ENCODE data around the gene TAS2R1.

DNA sequence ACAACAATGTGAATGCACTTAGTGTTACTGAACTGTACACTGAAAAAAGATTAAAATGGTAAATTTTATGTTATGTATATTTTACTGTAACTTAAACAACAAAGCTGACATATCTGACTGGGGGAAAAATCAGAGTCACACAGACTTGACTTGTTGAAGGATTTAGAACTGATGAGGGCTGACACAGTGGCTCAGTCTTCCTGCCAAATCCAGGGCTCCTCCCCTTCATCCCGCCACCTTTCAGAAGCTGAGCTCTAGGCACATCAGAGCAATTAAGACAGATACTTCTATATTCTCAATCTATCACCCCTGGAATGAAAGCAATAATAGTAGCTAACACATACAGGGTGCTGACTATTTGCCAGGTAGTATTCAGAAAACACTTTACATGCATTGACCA, 27.7 kb upstream of the TAS2R1 start:
- TF ChIP-seq, protein P1, sequence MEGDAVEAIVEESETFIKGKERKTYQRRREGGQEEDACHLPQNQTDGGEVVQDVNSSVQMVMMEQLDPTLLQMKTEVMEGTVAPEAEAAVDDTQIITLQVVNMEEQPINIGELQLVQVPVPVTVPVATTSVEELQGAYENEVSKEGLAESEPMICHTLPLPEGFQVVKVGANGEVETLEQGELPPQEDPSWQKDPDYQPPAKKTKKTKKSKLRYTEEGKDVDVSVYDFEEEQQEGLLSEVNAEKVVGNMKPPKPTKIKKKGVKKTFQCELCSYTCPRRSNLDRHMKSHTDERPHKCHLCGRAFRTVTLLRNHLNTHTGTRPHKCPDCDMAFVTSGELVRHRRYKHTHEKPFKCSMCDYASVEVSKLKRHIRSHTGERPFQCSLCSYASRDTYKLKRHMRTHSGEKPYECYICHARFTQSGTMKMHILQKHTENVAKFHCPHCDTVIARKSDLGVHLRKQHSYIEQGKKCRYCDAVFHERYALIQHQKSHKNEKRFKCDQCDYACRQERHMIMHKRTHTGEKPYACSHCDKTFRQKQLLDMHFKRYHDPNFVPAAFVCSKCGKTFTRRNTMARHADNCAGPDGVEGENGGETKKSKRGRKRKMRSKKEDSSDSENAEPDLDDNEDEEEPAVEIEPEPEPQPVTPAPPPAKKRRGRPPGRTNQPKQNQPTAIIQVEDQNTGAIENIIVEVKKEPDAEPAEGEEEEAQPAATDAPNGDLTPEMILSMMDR (IDR thresholded peaks at IDR 0.05) = no peak
- TF ChIP-seq CREB1 (CRISPR knock-in tag; IDR thresholded peaks at IDR 0.05) (no peak), ESRRA (CRISPR knock-in tag; IDR thresholded peaks at IDR 0.05; ENCODE audit: borderline replicate concordance) (no peak), NFYB (CRISPR knock-in tag; conservative IDR thresholded peaks at IDR 0.05; ENCODE audit: low read depth) (no peak), CREM (CRISPR knock-in tag; IDR thresholded peaks at IDR 0.05) (no peak)
- TF ChIP-seq, protein P2, sequence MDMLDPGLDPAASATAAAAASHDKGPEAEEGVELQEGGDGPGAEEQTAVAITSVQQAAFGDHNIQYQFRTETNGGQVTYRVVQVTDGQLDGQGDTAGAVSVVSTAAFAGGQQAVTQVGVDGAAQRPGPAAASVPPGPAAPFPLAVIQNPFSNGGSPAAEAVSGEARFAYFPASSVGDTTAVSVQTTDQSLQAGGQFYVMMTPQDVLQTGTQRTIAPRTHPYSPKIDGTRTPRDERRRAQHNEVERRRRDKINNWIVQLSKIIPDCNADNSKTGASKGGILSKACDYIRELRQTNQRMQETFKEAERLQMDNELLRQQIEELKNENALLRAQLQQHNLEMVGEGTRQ (CRISPR knock-in tag; IDR thresholded peaks at IDR 0.05) = no peak
- TF ChIP-seq, protein P3, sequence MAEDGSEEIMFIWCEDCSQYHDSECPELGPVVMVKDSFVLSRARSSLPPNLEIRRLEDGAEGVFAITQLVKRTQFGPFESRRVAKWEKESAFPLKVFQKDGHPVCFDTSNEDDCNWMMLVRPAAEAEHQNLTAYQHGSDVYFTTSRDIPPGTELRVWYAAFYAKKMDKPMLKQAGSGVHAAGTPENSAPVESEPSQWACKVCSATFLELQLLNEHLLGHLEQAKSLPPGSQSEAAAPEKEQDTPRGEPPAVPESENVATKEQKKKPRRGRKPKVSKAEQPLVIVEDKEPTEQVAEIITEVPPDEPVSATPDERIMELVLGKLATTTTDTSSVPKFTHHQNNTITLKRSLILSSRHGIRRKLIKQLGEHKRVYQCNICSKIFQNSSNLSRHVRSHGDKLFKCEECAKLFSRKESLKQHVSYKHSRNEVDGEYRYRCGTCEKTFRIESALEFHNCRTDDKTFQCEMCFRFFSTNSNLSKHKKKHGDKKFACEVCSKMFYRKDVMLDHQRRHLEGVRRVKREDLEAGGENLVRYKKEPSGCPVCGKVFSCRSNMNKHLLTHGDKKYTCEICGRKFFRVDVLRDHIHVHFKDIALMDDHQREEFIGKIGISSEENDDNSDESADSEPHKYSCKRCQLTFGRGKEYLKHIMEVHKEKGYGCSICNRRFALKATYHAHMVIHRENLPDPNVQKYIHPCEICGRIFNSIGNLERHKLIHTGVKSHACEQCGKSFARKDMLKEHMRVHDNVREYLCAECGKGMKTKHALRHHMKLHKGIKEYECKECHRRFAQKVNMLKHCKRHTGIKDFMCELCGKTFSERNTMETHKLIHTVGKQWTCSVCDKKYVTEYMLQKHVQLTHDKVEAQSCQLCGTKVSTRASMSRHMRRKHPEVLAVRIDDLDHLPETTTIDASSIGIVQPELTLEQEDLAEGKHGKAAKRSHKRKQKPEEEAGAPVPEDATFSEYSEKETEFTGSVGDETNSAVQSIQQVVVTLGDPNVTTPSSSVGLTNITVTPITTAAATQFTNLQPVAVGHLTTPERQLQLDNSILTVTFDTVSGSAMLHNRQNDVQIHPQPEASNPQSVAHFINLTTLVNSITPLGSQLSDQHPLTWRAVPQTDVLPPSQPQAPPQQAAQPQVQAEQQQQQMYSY (CRISPR knock-in tag; IDR thresholded peaks at IDR 0.05) = no peak
